Pons (tissue), 1 donor: ENCODE data around the gene SPAG9.
A peak's percentile ranks its signal among the peaks of the same experiment; 100 is the strongest.
"Not testable (repeated sequence)": the region's sequence is repeated elsewhere in the genome, so short reads cannot be mapped to it uniquely, and the experiment has no call there.

ENCODE experiments used
- DNase-seq: peaks from one replicate; pipeline ENCODE4 v3.0.0-alpha.2; 2016; ENCODE audit warnings: low spot score

Gene SPAG9

DNA sequence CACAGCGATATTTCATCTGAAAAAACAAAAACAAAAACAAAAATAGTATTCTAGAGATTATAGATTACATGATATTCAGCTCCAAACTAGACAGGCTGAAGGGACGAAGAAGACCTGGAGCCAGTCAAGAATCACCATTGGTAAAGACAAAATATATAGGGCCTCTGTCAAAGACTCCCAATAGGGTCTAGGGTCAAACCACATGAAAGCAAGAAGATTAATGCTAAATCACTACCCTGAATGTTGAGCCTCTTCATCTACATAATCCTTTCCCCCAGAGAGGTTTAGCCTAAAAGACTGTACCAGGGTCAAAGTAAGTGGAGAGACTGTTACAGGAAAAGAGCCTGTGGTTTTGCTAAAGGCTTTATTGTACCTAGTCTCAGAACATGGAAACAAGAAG, 21.9 kb upstream of the SPAG9 start:
- DNase-seq, result no peak

DNA sequence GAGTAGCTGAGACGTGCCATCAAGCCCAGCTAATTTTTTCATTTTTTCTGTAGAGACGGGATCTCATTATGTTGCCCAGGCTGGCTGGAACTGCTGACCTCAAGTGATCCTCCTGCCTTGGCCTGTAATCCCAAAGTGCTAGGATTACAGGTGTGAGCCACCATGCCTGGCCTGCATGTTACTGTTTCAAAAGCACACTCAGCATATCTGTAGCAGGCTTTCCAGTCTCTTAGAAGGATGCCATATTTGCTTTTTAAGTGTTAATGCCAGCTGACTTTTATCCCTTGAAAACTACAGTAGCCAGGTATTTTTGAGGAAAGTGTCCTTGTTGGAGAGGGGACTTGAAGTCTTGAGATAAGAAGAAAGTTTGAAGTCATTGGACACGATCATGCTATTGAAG, 15.3 kb upstream of the SPAG9 start:
- no peak for DNase-seq

DNA sequence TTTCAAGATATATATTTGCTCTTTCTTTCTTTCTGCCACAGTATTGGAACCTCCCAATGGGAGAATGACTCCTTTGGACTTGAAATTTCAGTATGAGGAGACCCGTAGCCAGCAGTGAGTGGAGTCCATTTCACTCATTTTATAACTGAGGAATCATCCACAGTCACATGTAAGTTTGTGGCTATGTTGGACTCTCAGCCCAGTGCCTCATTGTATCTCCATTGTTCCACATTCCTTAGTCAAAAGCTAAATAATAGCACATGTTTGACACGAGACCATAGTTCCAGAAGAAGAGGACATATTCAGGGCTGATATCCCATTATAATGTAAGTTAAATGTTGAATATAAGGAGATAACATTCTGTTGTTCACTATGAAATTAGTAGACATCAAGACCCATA, 12.7 kb upstream of the SPAG9 start:
- DNase-seq, result no peak

DNA sequence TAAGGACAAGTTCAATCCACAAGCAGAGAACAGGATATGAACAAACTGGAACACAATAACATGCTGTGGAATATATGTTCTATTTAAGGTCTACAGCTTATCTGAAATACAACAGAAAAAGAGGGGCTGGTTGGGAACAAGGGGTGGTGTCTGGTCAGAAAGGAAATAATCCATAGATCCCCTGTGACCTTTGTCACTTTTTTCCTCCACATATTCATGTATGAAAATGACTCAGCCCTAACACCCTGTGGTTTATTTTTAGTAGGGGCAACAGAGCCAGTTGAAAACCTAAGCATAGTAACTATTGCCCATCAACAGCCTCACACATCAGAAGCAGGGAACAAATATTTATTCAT, 12.3 kb upstream of the SPAG9 start:
- DNase-seq, result no peak

DNA sequence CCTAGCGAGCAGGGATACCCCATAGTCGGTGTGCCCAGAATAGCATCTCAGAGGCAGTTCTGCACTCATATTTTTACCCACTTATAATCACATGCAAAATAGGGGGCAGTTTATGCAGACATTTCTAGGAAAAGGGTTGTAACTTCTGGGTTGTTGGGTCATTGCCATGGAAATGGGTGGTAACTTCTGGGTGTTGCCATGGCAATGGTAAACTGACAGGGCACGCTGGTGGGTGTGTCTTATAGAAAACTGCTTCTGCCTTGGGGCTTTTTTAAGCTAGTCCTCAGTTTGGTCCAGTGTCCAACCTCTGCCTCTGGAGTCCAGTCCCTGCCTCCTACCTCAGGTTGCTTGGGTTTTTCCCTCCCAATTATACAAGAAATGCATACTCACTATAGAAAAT, 7.4 kb upstream of the SPAG9 start:
- DNase-seq, result no peak

DNA sequence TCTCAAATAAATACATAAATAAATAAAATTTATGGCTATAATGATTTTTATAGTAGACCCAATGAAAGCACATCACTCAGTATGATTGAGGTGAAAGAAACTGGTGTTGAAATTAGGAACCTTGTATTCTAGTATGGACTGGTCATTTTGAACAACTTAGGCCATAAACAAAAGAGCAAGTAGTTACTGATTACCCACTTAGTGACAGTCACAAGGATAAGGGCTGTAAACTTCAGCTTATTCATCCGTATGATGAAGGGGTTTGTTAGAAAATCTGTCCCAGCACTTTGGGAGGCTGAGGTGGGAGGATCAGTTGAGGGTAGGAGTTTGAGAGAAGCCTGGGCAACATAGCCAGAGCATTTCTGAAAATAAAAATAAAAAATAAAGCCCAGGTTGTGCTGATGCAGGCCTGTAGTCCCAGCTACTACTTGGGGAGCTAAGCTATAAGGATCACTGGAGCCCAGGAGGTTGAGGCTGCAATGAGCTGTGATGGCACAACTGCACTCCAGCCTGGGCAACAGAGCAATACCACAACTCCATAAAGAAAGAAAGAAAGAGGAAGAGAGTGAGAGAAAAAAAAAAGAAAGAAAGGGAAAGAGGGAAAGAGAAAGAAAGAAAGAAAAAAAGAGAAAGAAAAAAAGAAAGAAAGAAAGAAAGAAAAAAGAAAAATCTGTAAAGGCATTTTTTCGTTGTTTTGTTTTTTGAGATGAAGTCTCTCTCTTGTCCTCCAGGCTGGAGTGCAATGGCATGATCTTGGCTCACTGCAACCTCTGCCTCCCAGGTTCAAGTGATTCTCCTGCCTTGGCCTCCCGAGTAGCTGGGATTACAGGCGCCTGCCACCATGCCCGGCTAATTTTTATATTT, 4.2 kb upstream of the SPAG9 start:
- no peak for DNase-seq

DNA sequence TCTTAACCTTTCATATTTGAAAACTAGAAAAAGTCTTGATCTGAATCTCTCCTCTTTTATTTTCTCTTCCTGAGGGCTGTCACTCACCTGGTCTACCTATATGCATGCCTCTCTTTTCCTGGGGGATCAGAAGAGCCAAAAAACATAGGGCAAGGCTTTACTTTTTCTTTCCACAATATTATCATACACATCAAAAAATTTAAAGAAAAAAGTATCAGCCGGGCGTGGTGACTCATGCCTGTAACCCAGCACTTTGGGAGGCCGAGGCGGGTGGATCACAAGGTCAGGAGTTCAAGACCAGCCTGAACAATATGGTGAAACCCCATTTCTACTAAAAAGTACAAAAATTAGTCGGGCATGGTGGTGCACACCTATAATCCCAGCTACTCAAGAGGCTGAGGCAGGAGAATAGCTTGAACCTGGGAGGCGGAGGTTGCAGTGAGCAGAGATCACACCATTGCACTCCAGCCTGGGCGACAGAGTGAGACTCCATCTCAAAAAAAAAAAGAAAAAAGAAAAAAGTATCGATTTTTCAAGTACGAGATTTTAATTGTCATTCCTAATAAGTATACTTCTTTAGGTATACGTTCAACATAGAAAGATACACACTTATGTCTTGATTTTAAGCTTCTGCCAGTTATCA, 1.9 kb upstream of the SPAG9 start:
- not testable (repeated sequence) for DNase-seq

DNA sequence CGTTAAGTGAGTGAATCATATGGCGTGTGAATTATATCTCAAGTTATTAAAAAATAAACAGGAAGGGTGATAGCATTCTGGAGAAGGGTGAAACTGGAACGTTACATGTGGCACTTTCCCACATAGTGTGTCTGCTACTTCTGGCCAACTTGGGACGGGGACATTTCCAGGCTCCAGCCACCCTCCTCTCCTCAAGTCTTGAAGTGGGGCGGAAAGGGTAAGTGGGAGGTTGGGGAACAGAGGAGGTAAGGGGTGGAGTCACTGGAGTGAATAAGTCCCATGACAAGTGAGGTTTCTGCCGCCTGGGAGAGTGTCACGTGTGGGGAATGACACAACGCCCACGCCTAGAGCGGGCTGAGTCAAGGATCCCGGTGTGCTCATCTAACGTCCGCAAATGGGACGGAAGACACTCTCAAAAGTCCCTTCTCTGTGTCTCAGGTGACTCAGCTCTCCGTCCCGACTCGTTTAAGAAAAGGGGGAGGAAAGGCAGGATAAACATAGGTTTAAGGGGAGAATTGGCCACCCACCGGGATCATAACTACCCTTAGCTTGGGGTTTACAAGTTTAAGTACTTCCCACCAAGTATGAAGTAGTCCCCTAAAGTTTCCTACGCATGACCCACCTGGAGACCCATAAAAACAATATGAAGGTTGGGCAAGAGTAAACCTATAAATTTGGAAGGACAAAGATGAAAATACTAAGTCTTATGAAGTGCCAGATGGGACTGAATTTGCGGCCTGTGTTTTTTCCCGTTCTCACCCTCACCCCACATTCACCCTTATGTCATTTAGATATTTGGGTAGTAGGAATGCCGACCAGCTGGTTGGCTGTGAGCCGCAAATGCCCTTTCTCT, 1.2 kb upstream of the SPAG9 start:
- DNase-seq, result peak; percentile 88

DNA sequence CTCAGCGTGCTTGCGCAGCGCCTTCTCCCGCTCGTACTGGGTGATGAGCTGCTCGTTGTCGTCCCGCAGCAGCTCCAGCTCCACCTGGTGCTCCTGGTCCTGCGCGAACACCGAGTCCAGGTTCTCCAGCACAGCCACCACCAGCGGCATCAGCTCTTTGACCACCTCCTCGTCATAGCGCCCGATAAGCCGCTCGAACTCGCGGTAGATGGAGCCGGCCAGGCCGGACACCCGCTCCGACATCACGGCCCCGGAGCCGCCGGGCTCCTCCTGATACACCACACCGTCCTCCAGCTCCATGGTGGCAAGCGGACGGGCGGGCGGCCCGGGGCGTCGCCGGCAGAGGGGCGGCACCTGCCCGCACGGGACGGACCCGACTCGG, 320 bp downstream of the SPAG9 start:
- DNase-seq, result no peak

DNA sequence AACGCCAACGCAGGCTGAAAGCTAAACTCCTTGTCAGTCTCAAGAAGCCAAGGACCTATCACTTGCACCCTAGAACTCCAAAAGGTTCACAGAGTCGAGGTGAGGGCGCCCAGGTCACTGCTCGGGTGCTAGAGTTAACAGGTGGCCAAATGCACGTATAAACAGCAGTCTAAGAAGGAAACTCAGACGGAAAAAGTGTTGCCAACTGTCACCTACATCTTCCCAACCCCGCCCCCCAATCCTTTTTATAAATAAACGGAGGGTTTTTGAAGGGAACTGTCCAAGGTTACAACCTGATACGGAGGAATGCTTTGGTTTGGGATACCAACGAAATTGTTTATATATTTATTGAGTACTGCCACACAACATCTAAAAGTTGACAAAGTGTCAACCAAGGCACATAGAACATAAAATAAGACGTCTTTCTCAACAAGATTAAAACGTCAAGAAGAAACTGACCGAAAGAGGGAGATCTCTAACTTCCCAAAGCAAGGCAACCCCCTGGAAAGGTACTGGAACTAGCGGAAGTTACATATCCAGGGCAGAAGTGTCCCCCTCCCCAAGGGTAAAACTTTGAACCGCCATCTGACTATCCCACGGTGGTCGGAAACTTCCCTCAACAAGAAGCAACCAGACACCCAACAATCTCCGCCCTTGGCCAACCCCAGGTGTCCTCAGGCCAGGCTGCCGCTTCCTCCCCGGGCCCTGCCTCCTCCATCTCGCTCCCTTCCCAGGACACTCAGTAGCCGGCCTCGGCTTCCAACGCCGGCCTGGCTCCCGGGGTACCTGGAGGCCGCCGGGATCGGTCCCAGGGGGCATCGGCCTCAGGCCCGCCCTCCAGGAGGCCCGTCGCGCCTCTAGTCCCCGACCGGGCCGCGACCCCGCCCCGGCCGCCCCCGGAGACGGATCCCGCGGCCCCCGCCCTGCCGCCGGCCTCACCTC, 982 bp downstream of the SPAG9 start:
- DNase-seq, result peak; percentile 55

DNA sequence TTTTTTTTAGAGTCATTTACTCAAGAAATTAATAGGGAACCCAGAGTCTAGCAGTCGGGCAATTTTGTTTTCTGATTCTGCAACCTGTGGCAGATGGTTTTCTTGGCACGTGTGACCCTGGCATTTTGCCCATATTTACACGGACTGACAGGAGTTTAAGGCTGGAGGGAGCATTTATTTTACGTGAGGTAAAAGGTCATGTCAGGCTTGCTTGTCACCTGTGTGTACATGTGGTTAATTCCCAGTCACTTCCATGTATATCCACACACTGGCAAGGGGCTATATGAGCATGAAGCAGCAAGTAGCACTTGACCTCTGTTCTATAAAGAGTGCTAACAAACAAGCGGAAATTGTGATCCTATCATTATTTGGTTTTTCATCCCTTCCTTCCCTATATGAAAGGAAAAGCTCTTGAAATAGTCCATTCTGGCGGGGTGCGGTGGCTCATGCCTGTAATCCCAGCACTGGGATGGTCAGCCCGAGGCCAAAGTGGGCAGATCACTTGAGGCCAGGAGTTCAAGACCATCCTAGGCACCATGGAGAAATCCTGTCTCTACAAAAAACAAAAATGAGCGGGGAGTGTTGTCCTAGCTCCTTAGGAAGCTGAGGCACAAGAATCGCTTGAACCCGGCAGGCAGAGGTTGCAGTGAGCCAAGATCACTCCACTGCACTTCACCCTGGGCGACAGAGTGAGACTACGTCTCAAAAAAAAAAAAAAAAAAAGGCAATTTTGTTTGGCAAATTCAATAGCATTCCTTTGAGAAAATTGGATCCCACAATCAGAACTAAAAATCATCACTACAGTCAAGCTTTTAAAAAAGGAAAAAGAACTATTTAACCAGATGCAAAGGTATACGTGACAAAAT, 2.1 kb downstream of the SPAG9 start:
- peak; percentile 25 for DNase-seq

DNA sequence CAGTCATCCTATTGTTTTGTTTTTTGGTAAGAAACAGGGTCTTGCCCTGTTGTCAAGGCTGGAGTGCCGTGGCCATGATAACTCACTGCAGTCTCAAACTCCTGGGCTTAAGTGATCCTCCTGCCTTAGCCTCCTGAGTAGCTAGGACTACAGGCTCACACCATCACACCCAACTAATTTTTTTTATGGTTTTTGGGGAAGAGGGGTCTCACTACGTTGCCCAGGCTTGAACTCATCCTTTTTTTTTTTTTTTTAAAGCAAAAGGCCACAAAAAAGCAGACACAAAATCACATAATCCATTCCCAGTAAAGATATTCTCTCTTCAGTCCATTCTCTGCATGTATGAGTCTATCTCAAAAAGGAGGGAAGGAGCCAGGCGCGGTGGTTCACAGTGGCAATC, 5.5 kb downstream of the SPAG9 start:
- no peak for DNase-seq

DNA sequence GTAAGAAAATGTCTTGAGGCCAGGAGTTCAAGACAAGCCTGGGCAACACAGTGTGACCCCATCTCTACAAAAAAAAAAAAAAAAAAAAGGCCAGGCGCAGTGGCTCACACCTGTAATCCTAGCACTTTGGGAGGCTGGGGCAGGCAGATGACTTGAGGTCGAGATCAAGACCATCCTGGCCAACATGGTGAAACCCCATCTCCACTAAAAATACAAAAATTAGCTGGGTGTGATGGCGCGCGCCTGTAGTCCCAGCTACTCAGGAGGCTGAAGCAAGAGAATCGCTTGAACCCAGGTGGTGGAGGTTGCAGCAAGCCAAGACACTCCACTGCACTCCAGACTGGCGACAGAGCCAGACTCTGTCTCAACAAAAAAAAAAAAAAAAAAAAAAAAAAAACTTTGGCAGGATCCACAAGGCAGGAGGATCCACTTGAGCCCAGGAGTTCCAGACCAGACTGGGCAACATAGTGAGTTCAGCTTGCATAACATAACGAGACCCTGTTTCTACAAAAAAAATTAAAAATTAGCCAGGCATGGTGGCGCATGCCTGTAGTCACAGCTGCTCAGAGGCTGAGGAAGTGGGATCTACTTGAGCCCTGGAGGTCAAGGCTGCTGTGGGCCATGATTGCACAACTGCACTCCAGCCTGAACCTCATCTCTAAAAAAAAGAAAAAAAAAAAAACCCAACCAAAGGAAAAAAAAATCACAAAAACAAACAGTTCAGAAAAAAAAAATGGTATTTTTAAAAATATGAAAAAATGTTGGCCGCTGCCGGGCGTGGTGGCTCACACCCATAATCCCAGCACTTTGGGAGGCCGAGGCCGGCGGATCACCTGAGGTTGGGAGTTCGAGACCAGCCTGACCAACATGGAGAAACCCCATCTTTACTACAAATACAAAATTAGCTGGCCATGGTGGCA, 8.1 kb downstream of the SPAG9 start:
- DNase-seq, result not testable (repeated sequence)

DNA sequence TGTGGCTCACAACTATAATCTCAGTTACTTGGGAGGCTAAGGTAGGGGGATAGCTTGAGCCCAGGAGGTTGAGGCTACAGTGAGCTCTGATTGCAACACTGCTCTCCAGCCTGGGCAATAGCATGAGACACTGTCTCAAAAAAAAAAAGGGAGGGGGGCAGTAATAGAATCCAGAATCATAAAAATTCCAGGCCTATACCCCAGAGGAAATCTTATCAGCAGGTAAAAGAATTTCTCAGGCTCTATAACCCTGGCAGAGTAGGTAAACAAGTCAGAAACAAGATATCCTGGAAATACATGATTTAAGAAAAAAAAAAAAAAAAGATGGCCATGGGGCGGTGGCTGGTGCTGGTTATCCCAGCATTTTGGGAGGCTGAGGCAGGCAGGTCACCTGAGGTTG, 12.9 kb downstream of the SPAG9 start:
- no peak for DNase-seq

DNA sequence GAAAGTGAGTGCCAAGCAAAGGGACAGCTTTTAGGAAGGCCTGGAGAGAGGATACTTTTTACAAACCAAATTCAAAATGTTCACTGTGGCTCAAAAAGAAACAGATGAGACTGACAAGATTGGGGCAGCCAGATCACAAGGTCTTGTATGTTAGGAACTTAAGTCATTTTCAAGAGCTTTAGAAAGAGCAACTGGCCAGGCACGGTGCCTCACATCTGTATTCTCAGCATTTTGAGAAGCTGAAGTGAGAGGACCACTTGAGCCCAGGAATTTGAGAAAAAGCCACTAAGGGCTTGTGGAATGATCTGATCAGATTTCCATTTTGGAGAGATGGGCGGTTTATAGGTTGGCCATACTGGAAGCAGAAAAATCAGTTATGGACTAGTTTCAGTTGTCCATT, 17.2 kb downstream of the SPAG9 start:
- no peak for DNase-seq

DNA sequence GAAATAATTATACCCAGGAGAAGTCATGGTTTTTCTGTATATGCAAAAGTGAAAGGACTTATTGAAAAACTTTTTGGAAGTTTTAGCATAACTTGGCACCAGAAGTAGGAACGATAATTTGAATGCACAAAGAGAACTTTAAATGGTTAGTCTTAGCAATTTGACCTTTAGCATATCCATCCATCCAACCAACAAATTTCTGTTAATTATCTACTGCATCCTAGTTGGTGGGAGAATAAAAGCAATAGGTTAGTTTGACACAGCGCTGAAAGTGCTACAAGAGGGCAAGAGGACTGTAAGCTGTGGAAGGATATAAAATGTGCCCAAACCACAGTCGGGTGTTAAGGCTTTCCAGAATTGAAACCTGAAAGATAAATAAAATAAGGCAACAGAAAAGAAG, 17.6 kb downstream of the SPAG9 start:
- no peak for DNase-seq

DNA sequence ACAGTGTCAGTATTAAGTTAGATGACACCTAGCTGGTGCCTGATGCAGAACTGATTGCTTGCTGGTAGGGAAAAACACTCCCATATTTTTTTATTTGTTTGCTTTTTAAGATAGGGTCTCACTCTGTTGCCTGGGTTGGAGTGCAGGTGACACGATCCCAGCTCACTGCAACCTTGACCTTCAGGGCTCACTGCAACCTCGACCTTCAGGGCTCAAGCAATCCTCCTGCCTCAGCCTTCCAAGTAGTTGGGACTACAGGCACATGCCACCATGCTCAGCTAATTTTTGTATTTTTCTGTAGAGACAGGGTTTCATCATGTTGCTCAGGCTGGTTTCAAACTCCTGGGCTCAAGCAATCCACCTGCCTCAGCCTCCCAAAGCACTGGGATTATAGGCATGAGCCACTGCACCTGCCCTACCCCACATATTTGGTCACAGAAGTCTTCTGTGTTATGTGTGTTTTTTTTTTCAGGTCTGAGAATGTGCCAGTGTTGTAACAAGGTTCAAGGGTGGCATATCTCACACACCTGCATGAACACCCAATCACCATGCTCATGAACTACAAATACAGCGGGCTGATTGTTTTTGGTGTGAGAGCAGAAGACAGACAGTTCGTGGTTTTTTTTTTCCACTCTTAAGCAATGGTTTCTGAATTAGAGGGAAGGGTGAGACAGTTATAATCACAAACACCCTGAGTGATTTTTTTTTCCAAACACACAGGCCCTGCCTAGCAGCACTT, 22.8 kb downstream of the SPAG9 start:
- no peak for DNase-seq

DNA sequence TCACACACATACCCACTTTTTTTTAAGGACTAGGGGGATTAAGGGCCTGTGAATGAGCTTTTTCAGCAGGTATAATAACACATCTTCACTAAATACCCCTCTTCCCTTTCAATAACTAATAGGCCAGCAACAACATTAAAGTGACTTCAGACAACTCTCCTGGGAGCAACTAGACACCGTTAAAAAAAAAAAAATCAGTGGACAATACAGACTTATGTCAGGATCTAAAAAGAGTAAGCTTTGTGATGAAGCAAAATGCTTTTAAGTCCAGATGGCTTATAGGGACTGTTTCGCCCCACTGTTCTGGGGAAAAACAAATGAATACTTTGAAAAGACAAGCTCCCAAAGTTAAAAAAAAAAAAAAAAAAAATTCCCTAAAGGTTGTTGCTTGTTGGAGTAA, 29.0 kb downstream of the SPAG9 start:
- peak; percentile 26 for DNase-seq

DNA sequence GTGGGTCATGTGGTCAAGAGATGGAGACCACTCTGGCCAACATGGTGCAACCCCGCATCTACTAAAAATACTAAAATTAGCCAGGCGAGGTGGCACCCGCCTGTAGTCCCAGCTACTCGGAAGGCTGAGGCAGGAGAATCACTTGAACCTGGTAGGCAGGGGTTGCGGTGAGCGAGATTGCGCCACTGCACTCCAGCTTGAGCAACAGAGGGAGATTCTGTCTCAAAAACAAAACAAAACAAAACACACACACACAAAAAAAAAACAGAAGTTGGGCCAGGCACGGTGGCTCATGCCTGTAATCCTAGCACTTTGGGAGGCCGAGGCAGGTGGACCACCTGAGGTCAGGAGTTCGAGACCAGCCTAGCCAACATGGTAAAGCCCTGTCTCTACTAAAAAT, 31.8 kb downstream of the SPAG9 start:
- not testable (repeated sequence) for DNase-seq
